ENCODE data around the gene LGI4.

Gene LGI4

DNA sequence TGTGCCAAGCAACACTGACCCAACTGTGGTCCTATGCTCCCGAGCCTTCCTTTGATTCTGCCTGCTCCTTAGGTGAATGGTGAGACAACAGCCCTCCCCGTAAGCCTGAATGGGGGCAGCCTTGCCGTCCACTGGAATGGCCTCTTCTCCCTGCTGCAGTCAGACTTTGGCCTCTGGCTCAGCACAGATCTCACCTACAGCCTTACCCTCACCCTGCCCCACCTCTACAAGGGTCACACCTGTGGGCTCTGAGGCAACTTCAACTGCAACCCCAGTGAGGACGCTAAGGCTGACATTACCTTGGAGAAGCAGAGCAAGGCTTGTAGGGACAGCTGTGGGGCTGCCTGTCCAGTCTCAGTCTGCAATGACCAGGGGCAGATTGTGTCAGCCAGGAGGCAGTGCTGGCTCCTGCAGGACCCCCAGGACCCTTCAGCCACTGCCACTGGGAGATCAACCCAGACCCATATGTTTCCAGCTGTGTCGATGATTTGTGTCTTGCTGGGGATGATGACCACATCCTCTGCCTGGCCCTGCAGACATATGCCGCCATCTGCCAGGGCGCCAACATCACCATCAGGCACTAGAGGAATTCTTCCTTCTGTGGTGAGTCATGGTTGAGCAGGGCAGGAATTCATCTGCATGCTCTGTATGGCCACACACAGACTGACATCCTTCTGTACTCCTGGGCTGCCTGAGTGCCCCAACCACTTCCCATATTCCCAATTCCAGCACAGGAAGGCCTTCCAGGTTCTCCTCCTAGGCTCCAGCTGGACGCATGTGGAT lies 46.5 kb downstream of the LGI4 start:
- Histone ChIP-seq H3K27ac (ENCODE audit: low read length) (no peak overlapping the region), H3K4me1 (ENCODE audit: control insufficient read depth in 1 of 2, insufficient read depth in 2 of 2, low read length in 2 of 2) (peaks cover 6 to 7% of the 10 kb centered on the region in 2 donors), H3K9me3 (ENCODE audit: control insufficient read depth in 1 of 2, low read length in 2 of 2) (no peaks in the 10 kb centered on the region), H3K27me3 (ENCODE audit: low read depth, low read length) (peaks cover 8% of the 10 kb centered on the region), H3K36me3 (ENCODE audit: control insufficient read depth in 1 of 2, insufficient read depth in 2 of 2, low read length in 2 of 2) (no peaks in the 10 kb centered on the region), H3K4me3 (ENCODE audit: low read depth in 1 of 2, low read length in 2 of 2) (no peak overlapping the region)

- no peak overlapping the region for H3K4me3 ChIP-seq (ENCODE audit: low read depth in 1 of 2, low read length in 2 of 2)
Measured at GRCh38 chr19:35087393-35087792, 47.5 kb downstream of the LGI4 start.

GRCh38 chr19:35086455-35086854 lies 48.4 kb downstream of the LGI4 start:
- Histone ChIP-seq H3K9me3 (ENCODE audit: control insufficient read depth in 1 of 2, low read length in 2 of 2) (no peaks in the 10 kb centered on the region), H3K4me3 (ENCODE audit: low read depth in 1 of 2, low read length in 2 of 2) (no peak overlapping the region), H3K27me3 (ENCODE audit: low read depth, low read length) (peaks cover 8% of the 10 kb centered on the region), H3K4me1 (ENCODE audit: control insufficient read depth in 1 of 2, insufficient read depth in 2 of 2, low read length in 2 of 2) (peaks cover 6 to 7% of the 10 kb centered on the region in 2 donors), H3K36me3 (ENCODE audit: control insufficient read depth in 1 of 2, insufficient read depth in 2 of 2, low read length in 2 of 2) (no peaks in the 10 kb centered on the region), H3K27ac (ENCODE audit: low read length) (no peak overlapping the region)

More at GRCh38 chr19:35087393-35087792, 47.5 kb downstream of the LGI4 start:
- Histone ChIP-seq H3K36me3 (ENCODE audit: control insufficient read depth in 1 of 2, insufficient read depth in 2 of 2, low read length in 2 of 2) (no peaks in the 10 kb centered on the region), H3K4me1 (ENCODE audit: control insufficient read depth in 1 of 2, insufficient read depth in 2 of 2, low read length in 2 of 2) (peaks cover 6 to 7% of the 10 kb centered on the region in 2 donors), H3K27me3 (ENCODE audit: low read depth, low read length) (peaks cover 8% of the 10 kb centered on the region), H3K27ac (ENCODE audit: low read length) (no peak overlapping the region), H3K9me3 (ENCODE audit: control insufficient read depth in 1 of 2, low read length in 2 of 2) (no peaks in the 10 kb centered on the region)

DNA sequence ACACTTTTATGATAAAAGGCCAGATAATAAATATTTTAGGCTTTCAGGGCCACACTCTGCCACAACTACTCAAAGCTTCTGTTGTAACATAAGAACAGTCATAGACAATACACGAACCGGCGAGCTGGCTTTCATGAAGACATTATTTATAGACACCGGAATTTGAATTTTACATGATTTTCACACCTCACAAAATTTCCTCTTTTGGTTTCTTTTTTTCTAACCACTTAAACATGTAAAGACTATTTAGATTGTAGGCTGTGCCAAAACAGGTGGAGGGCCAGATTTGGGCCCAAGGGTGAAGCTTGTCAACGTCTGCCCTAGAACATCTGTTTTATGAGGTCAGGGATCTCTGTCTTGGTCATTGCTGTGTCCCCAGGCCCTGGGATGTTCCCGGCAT lies 48.9 kb downstream of the LGI4 start:
- peaks cover 4% of the 10 kb centered on the region for H3K27me3 ChIP-seq (ENCODE audit: low read depth, low read length)
- no peak overlapping the region for H3K27ac ChIP-seq (ENCODE audit: low read length)
- no peaks in the 10 kb centered on the region for H3K9me3 ChIP-seq (ENCODE audit: control insufficient read depth in 1 of 2, low read length in 2 of 2)
- no peak overlapping the region for H3K4me3 ChIP-seq (ENCODE audit: low read depth in 1 of 2, low read length in 2 of 2)
- peaks cover 6 to 7% of the 10 kb centered on the region in 2 donors for H3K4me1 ChIP-seq (ENCODE audit: control insufficient read depth in 1 of 2, insufficient read depth in 2 of 2, low read length in 2 of 2)
- H3K36me3 ChIP-seq (ENCODE audit: control insufficient read depth in 1 of 2, insufficient read depth in 2 of 2, low read length in 2 of 2): no peaks in the 10 kb centered on the region

- Histone ChIP-seq H3K9me3 (ENCODE audit: control insufficient read depth in 1 of 2, low read length in 2 of 2) (no peaks in the 10 kb centered on the region), H3K4me1 (ENCODE audit: control insufficient read depth in 1 of 2, insufficient read depth in 2 of 2, low read length in 2 of 2) (no peaks in the 10 kb centered on the region), H3K27me3 (ENCODE audit: low read depth, low read length) (no peaks in the 10 kb centered on the region), H3K4me3 (ENCODE audit: low read depth in 1 of 2, low read length in 2 of 2) (no peak overlapping the region), H3K27ac (ENCODE audit: low read length) (no peak overlapping the region), H3K36me3 (ENCODE audit: control insufficient read depth in 1 of 2, insufficient read depth in 2 of 2, low read length in 2 of 2) (no peaks in the 10 kb centered on the region)
Measured at GRCh38 chr19:35084509-35084762, 50.4 kb downstream of the LGI4 start.

DNA sequence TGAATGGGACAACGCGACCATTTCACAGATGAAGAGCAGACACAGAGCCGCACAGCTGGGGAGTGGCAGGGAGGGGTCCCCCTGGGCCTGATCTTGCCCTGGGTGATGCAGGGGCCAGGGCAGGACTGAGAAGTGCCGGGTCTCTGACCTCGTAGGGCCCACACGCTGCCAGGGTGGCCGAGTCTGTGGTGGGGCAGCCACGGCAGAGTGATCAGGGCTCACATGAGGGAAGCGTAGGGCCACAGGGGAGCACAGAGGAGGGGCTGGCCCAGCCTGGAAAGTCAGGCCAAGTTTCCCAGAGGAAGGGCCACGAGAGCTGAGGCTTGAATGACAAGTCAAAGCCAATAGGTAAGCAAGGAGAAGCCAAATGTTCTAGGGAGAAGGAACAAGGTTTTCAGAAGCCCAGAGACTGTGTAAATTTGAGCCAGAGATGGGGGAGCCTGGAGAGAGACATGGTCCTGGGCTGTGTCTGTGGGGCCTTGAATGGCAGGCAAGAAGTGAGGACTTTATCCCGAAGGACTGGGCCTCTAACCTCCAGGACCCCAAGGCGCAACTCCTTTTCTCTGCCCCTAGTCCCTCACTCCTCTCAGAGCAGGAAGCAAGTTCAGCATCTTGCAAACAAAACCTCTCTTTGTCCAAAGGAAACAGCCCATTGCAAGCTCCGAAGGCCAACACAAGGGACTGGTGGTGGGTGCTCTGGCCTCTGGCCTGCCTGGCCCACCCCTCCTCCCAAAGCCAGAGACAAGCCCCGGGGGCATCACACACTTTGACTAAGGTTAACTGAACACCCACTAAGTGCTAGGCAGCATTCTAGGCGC lies 51.0 kb downstream of the LGI4 start:
- H3K9me3 ChIP-seq (ENCODE audit: control insufficient read depth in 1 of 2, low read length in 2 of 2): no peaks in the 10 kb centered on the region
- H3K4me1 ChIP-seq (ENCODE audit: control insufficient read depth in 1 of 2, insufficient read depth in 2 of 2, low read length in 2 of 2): no peaks in the 10 kb centered on the region
- H3K27me3 ChIP-seq (ENCODE audit: low read depth, low read length): no peaks in the 10 kb centered on the region
- H3K36me3 ChIP-seq (ENCODE audit: control insufficient read depth in 1 of 2, insufficient read depth in 2 of 2, low read length in 2 of 2): no peaks in the 10 kb centered on the region
- no peak overlapping the region for H3K27ac ChIP-seq (ENCODE audit: low read length)
- H3K4me3 ChIP-seq (ENCODE audit: low read depth in 1 of 2, low read length in 2 of 2): no peak overlapping the region

DNA sequence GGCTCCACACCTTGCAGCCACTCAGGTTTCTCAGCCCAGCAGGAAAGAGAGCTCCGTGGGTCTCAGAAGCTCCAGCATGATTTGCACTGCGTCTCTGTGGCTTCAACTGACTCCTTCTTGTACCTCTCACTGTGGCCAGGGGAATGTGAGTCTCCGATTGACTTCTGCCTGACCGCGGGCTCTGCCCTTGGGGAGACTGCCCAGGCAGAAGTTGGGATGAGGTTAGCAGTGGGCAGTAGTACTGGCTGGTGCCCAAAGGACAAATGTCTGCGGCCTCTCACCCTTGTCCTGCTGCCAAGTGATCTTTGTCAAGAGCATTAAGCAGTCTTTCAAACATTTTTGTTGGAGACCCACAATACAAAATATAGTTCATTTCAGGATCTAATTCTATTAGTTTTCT lies 53.7 kb downstream of the LGI4 start:
- Histone ChIP-seq H3K36me3 (ENCODE audit: control insufficient read depth in 1 of 2, insufficient read depth in 2 of 2, low read length in 2 of 2) (no peaks in the 10 kb centered on the region), H3K4me1 (ENCODE audit: control insufficient read depth in 1 of 2, insufficient read depth in 2 of 2, low read length in 2 of 2) (no peaks in the 10 kb centered on the region), H3K27ac (ENCODE audit: low read length) (no peak overlapping the region)

DNA sequence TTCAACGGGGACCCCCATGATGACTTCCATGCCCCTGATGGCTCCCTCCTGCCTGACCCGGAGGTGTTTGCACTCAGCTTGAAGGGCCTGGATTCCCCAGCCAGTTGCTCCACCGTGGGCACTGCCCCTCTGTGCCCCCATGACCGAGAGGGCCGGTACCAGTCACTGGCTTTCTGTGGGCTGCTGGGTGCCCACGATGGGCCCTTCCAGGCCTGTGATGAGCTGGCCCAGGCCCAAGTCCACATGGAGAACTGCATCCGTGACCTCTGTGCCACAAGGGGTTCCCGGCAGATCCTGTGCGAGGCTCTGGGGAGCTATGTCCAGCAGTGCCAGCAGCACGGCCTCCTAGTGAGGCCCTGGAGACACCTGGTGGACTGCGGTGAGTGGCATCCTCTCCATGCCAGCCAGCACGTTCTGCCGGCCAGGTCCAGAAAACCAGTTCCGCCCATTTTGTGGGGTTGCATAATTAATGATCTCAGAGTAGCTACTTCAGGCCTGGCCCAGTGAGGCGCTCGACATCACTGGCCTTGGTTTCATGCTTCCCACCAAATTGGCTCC lies 54.2 kb downstream of the LGI4 start:
- Histone ChIP-seq H3K27me3 (ENCODE audit: low read depth, low read length) (no peaks in the 10 kb centered on the region), H3K4me1 (ENCODE audit: control insufficient read depth in 1 of 2, insufficient read depth in 2 of 2, low read length in 2 of 2) (no peaks in the 10 kb centered on the region), H3K36me3 (ENCODE audit: control insufficient read depth in 1 of 2, insufficient read depth in 2 of 2, low read length in 2 of 2) (no peaks in the 10 kb centered on the region), H3K9me3 (ENCODE audit: control insufficient read depth in 1 of 2, low read length in 2 of 2) (no peaks in the 10 kb centered on the region), H3K27ac (ENCODE audit: low read length) (no peak overlapping the region), H3K4me3 (ENCODE audit: low read depth in 1 of 2, low read length in 2 of 2) (no peak overlapping the region)

More for the DNA sequence above, 53.7 kb downstream of the LGI4 start:
- Histone ChIP-seq H3K4me3 (ENCODE audit: low read depth in 1 of 2, low read length in 2 of 2) (no peak overlapping the region), H3K9me3 (ENCODE audit: control insufficient read depth in 1 of 2, low read length in 2 of 2) (no peaks in the 10 kb centered on the region), H3K27me3 (ENCODE audit: low read depth, low read length) (no peaks in the 10 kb centered on the region)

- Histone ChIP-seq H3K4me3 (ENCODE audit: low read depth in 1 of 2, low read length in 2 of 2) (no peak overlapping the region), H3K27me3 (ENCODE audit: low read depth, low read length) (no peaks in the 10 kb centered on the region), H3K27ac (ENCODE audit: low read length) (no peak overlapping the region), H3K9me3 (ENCODE audit: control insufficient read depth in 1 of 2, low read length in 2 of 2) (no peaks in the 10 kb centered on the region), H3K4me1 (ENCODE audit: control insufficient read depth in 1 of 2, insufficient read depth in 2 of 2, low read length in 2 of 2) (no peaks in the 10 kb centered on the region), H3K36me3 (ENCODE audit: control insufficient read depth in 1 of 2, insufficient read depth in 2 of 2, low read length in 2 of 2) (no peaks in the 10 kb centered on the region)
Measured at GRCh38 chr19:35079826-35080225, 55.0 kb downstream of the LGI4 start.

DNA sequence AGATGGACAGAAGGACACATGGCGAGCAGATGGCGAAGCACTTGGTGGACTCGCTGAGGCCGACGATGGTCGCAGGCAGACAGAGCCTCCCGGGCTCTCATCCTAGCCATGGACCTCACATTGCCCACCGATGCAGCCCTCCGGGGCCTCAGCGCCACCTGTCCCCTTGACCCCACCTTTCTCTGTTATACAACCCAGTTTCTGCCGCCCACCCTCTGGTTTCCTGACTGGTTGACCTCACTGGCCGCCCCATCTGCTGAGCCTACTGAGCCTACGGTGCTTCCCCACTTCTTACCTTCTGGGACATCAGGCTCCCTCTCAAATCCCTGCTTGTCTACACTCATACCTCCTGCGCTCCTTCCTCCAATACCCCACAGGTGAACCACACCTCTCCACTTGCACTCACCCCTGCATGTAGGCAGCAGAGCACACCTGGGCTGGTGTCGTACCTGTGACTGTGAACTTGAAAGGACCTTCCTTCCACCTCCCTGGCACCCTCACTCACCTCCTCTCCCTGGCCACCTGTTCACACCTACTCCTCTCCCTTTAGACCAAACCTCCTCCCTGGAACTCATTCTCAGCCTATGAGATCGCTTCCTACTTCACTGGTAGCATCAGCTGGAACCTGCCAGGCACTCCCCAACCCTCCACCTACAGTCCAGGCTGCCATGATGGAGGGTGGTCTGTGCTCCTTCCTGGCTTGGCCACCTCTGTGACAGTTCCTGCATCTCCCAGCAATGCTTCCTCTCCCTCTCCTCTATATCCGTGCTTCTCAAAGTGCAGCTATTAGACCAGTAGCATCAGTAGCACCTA lies 57.2 kb downstream of the LGI4 start:
- no peak overlapping the region for H3K27ac ChIP-seq (ENCODE audit: low read length)
- H3K27me3 ChIP-seq (ENCODE audit: low read depth, low read length): no peaks in the 10 kb centered on the region
- H3K36me3 ChIP-seq (ENCODE audit: control insufficient read depth in 1 of 2, insufficient read depth in 2 of 2, low read length in 2 of 2): no peaks in the 10 kb centered on the region
- no peak overlapping the region for H3K4me3 ChIP-seq (ENCODE audit: low read depth in 1 of 2, low read length in 2 of 2)
- no peaks in the 10 kb centered on the region for H3K4me1 ChIP-seq (ENCODE audit: control insufficient read depth in 1 of 2, insufficient read depth in 2 of 2, low read length in 2 of 2)
- H3K9me3 ChIP-seq (ENCODE audit: control insufficient read depth in 1 of 2, low read length in 2 of 2): no peaks in the 10 kb centered on the region

- Histone ChIP-seq H3K4me3 (ENCODE audit: low read depth in 1 of 2, low read length in 2 of 2) (no peak overlapping the region), H3K27ac (ENCODE audit: low read length) (no peak overlapping the region), H3K27me3 (ENCODE audit: low read depth, low read length) (no peaks in the 10 kb centered on the region), H3K9me3 (ENCODE audit: control insufficient read depth in 1 of 2, low read length in 2 of 2) (no peaks in the 10 kb centered on the region), H3K4me1 (ENCODE audit: control insufficient read depth in 1 of 2, insufficient read depth in 2 of 2, low read length in 2 of 2) (no peaks in the 10 kb centered on the region), H3K36me3 (ENCODE audit: control insufficient read depth in 1 of 2, insufficient read depth in 2 of 2, low read length in 2 of 2) (no peaks in the 10 kb centered on the region)
Measured at GRCh38 chr19:35076657-35077056, 58.2 kb downstream of the LGI4 start.

Data from muscle layer of duodenum (tissue), 2 donors.